Suprapubic skin (tissue), 3 donors: Measurements from ENCODE around the gene OR1S1.

ENCODE experiments used
- CTCF ChIP-seq, 2 donors: fragments of 200-600 bp in 1 of 2; fragments of 450-650 bp in 1 of 2; sonication (generic) in 1 of 2; IDR thresholded peaks; one replicate each; pipeline ENCODE4 v1.5.1; 2016 to 2019; ENCODE audit warnings: antibody characterized with exemption in 2 of 2, mild to moderate bottlenecking in 1 of 2, moderate library complexity in 1 of 2
- EP300 ChIP-seq: sonication (generic); formaldehyde crosslinking; IDR thresholded peaks from one replicate; pipeline ENCODE4 v1.6.1; 2017; ENCODE audit warnings: antibody characterized with exemption
- POLR2A ChIP-seq, 2 donors: fragments of 450-650 bp; IDR thresholded peaks; one replicate each; pipeline ENCODE4 v1.6.1; 2017; ENCODE audit warnings: antibody characterized with exemption in 2 of 2, mild to moderate bottlenecking in 2 of 2, moderate library complexity in 2 of 2

GRCh38 chr11:58243954-58244353 is 31.4 kb downstream of the OR1S1 start:
- TF ChIP-seq POLR2A (IDR thresholded peaks at IDR 0.05) (no peak), CTCF (IDR thresholded peaks at IDR 0.05) (no peak), EP300 (no peak)
